ENCODE results near the gene ACSM2A. TPM values are rescaled to one million over a fixed set of nuclear protein-coding genes. Genes with fewer than 3 reads are reported as not detected.
"Not testable (repeated sequence)": the region's sequence is repeated elsewhere in the genome, so short reads cannot be mapped to it uniquely, and the experiment has no call there.

Gene ACSM2A
- not detected for total RNA-seq

DNA sequence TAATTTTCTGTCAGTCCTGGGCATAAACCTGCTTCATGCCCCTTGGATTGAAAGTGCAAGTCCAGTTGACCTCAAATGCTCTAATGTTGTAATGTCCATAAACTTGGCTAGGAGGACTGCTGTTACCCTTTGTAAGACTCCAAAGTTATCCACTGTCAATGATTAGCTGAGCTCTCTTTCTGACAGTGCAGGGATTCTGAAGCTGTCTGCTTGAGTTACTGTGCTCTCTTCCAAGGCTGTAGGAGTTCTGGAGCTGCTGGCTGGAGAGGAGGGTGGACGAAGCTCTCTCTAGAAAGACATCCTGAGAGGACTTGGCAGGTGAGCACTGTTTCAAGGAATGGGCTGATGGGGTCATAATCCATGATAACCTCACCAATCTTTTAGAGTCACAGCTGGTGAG, at the start of gene ACSM2A:
TSS of gene ACSM2A (plus strand) at position 158 of the 400 bp plus-strand sequence. CDS start 8,594 bp downstream, outside the sequence.
- H3K4me1 Mint-ChIP-seq (ENCODE audit: low read depth); DNase-seq; H3K36me3 Mint-ChIP-seq (ENCODE audit: low read depth); H3K27me3 Mint-ChIP-seq (ENCODE audit: low read depth); H3K9me3 Mint-ChIP-seq; CTCF ChIA-PET; H3K27ac Mint-ChIP-seq; H3K4me3 Mint-ChIP-seq; intact Hi-C loops (cut with micrococcal nuclease): not testable (repeated sequence)

DNA sequence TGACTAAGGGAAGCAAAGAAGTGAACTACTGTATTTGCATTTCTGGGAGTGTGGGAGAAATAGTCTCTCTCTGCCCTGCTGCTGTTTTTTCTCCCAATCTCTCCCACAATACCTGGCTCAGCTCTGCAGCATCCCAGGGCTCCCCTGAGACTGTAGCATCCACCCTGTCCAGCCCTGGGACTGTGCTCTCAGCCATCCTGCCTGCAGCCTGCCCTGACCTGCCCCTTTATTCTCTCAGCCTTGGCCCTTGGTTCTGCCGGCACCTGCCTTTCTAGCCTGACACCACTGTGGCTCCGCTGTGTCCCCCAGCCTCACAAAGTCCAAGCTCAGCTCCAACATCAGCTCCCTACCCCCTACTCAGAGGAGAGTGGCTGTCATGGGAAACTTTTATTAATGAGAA, 48.7 kb upstream of the ACSM2A start:
- H3K4me1 Mint-ChIP-seq (ENCODE audit: low read depth) = no peaks in the 10 kb centered on the region
- intact Hi-C loops (cut with micrococcal nuclease) = no loop called here
- DNase-seq = no peak
- H3K27me3 Mint-ChIP-seq (ENCODE audit: low read depth) = no peaks in the 10 kb centered on the region
- no peaks in the 10 kb centered on the region for H3K9me3 Mint-ChIP-seq
- H3K36me3 Mint-ChIP-seq (ENCODE audit: low read depth) = no peaks in the 10 kb centered on the region
- no peak overlapping the region for H3K27ac Mint-ChIP-seq
- no peak overlapping the region for H3K4me3 Mint-ChIP-seq
- CTCF ChIA-PET = no interaction called here

GRCh38 chr16:20404637-20405036, 46.7 kb upstream of the ACSM2A start, which contains the start of gene PDILT:
TSS of gene PDILT (minus strand) at chr16:20404737. CDS start at chr16:20399300, 5,437 bp downstream.
- H3K27me3 Mint-ChIP-seq (ENCODE audit: low read depth) = no peaks in the 10 kb centered on the region
- no peaks in the 10 kb centered on the region for H3K36me3 Mint-ChIP-seq (ENCODE audit: low read depth)
- CTCF ChIA-PET = no interaction called here
- no peak within 1 kb of the TSS for H3K27ac Mint-ChIP-seq
- intact Hi-C loops (cut with micrococcal nuclease) = no loop called here
- H3K4me1 Mint-ChIP-seq (ENCODE audit: low read depth) = no peaks in the 10 kb centered on the region
- no peak for DNase-seq
- H3K4me3 Mint-ChIP-seq = no peak within 1 kb of the TSS
- H3K9me3 Mint-ChIP-seq = no peaks in the 10 kb centered on the region

GRCh38 chr16:20409398-20410120, 41.8 kb upstream of the ACSM2A start, which contains the start of gene ACSM5:
TSS of gene ACSM5 (plus strand) at chr16:20409534. CDS start at chr16:20411485, 1,951 bp downstream.
- Mint-ChIP-seq H3K27ac (no peak within 1 kb of the TSS), H3K27me3 (ENCODE audit: low read depth) (peaks cover 4% of the 10 kb centered on the region), H3K36me3 (ENCODE audit: low read depth) (no peaks in the 10 kb centered on the region), H3K9me3 (no peaks in the 10 kb centered on the region), H3K4me3 (no peak within 1 kb of the TSS), H3K4me1 (ENCODE audit: low read depth) (no peaks in the 10 kb centered on the region)
- intact Hi-C loops (cut with micrococcal nuclease) = no loop called here
- CTCF ChIA-PET = no interaction called here
- DNase-seq = no peak

GRCh38 chr16:20410121-20410723, 41.1 kb upstream of the ACSM2A start:
- Mint-ChIP-seq H3K27me3 (ENCODE audit: low read depth) (peaks cover 8% of the 10 kb centered on the region), H3K36me3 (ENCODE audit: low read depth) (no peaks in the 10 kb centered on the region), H3K4me3 (no peak overlapping the region), H3K27ac (no peak overlapping the region), H3K4me1 (ENCODE audit: low read depth) (no peaks in the 10 kb centered on the region), H3K9me3 (no peaks in the 10 kb centered on the region)
- CTCF ChIA-PET = no interaction called here
- intact Hi-C loops (cut with micrococcal nuclease) = no loop called here
- DNase-seq = no peak

DNA sequence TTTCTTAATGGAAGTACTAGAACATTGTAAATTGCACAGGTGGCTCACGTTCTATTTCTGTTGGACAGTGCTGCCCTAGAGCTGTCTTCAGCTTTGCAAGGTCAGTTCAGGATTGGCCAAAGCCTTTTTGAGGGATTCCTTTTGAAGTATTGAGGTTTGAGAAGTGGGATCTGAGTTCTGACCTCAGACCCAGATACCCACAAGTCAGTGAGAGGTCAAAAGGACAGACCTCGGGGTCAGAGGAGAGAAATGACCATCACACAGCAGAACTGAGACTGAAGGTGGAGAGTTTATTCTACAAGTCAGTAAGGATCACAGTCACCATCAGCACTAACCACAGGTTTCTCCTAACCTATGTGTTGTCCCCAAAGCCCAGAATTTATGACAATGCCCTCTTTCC, 40.3 kb upstream of the ACSM2A start:
- CTCF ChIA-PET = no interaction called here
- intact Hi-C loops (cut with micrococcal nuclease) = no loop called here
- Mint-ChIP-seq H3K4me3 (no peak overlapping the region), H3K36me3 (ENCODE audit: low read depth) (no peaks in the 10 kb centered on the region), H3K9me3 (no peaks in the 10 kb centered on the region), H3K27me3 (ENCODE audit: low read depth) (peaks cover 12% of the 10 kb centered on the region), H3K4me1 (ENCODE audit: low read depth) (no peaks in the 10 kb centered on the region), H3K27ac (no peak overlapping the region)
- no peak for DNase-seq

DNA sequence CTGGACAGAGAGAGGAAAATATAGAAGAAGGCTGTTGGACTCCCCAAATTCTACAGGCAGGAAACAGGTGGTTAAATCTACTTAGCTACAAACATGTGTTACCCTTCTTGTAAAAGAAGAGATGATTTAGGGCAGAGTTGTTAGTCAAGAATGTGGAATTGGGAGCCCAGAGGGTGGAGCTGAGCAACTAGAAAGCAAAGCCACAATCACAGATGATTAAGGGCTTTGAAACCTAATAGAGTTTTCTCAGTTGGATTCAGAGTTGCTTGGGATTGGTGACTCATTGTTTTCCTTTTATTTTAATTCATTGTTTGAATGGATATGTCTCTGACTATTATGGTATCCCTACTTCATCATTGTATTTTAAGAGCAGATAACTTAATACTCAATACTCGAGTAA, 35.8 kb upstream of the ACSM2A start:
- H3K9me3 Mint-ChIP-seq = no peaks in the 10 kb centered on the region
- CTCF ChIA-PET = no interaction called here

DNA sequence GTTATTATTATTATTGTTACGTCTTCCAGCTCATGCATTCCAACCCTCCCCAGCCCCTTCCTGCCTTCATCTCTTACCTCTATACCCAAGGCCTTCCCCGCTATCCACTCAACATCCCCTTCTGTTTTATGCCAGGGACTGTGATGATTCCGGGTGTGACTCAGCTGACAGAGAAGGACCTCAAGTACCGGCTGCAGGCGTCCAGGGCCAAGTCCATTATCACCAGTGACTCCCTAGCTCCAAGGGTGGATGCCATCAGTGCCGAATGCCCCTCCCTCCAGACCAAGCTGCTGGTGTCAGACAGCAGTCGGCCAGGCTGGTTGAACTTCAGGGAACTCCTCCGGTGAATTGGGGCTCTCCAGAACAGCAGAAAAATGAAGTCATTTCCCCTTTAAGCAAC, 32.2 kb upstream of the ACSM2A start:
- H3K36me3 Mint-ChIP-seq (ENCODE audit: low read depth); intact Hi-C loops (cut with micrococcal nuclease): not testable (repeated sequence)

More for the DNA sequence above, 35.8 kb upstream of the ACSM2A start:
- H3K36me3 Mint-ChIP-seq (ENCODE audit: low read depth) = no peaks in the 10 kb centered on the region
- no peak overlapping the region for H3K27ac Mint-ChIP-seq
- no peaks in the 10 kb centered on the region for H3K4me1 Mint-ChIP-seq (ENCODE audit: low read depth)
- DNase-seq = no peak
- intact Hi-C loops (cut with micrococcal nuclease) = no loop called here
- no peak overlapping the region for H3K4me3 Mint-ChIP-seq
- peaks cover 12% of the 10 kb centered on the region for H3K27me3 Mint-ChIP-seq (ENCODE audit: low read depth)

GRCh38 chr16:20421748-20422147, 29.6 kb upstream of the ACSM2A start:
- H3K4me3 Mint-ChIP-seq; H3K36me3 Mint-ChIP-seq (ENCODE audit: low read depth); H3K9me3 Mint-ChIP-seq; CTCF ChIA-PET; DNase-seq; H3K4me1 Mint-ChIP-seq (ENCODE audit: low read depth); H3K27ac Mint-ChIP-seq; H3K27me3 Mint-ChIP-seq (ENCODE audit: low read depth); intact Hi-C loops (cut with micrococcal nuclease): not testable (repeated sequence)

More for the DNA sequence above, 32.2 kb upstream of the ACSM2A start:
- H3K9me3 Mint-ChIP-seq; H3K27ac Mint-ChIP-seq; H3K27me3 Mint-ChIP-seq (ENCODE audit: low read depth); H3K4me1 Mint-ChIP-seq (ENCODE audit: low read depth); H3K4me3 Mint-ChIP-seq; CTCF ChIA-PET; DNase-seq: not testable (repeated sequence)

DNA sequence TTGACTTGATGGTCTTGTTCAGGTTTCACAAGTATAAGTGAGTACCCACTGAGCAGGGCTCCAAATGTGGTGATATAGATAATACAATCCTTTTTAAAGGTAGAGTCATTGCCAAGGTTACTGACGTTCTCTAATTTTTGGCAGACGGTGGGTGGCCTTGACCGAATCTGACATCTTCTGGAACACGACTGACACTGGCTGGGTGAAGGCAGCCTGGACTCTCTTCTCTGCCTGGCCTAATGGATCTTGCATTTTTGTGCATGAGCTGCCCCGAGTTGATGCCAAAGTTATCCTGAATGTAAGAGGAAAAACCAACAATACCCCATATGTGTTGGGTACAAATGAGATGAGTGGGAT, 27.6 kb upstream of the ACSM2A start:
- CTCF ChIA-PET; H3K36me3 Mint-ChIP-seq (ENCODE audit: low read depth); intact Hi-C loops (cut with micrococcal nuclease); H3K27ac Mint-ChIP-seq; H3K4me3 Mint-ChIP-seq; H3K27me3 Mint-ChIP-seq (ENCODE audit: low read depth); H3K4me1 Mint-ChIP-seq (ENCODE audit: low read depth); DNase-seq; H3K9me3 Mint-ChIP-seq: not testable (repeated sequence)

GRCh38 chr16:20424129-20424866, 27.0 kb upstream of the ACSM2A start:
- CTCF ChIA-PET = no interaction called here
- no peaks in the 10 kb centered on the region for H3K4me1 Mint-ChIP-seq (ENCODE audit: low read depth)
- H3K4me3 Mint-ChIP-seq = no peak overlapping the region
- intact Hi-C loops (cut with micrococcal nuclease) = no loop called here
- H3K27ac Mint-ChIP-seq = no peak overlapping the region
- no peaks in the 10 kb centered on the region for H3K9me3 Mint-ChIP-seq
- H3K27me3 Mint-ChIP-seq (ENCODE audit: low read depth) = peaks cover 1% of the 10 kb centered on the region
- DNase-seq = no peak
- no peaks in the 10 kb centered on the region for H3K36me3 Mint-ChIP-seq (ENCODE audit: low read depth)

DNA sequence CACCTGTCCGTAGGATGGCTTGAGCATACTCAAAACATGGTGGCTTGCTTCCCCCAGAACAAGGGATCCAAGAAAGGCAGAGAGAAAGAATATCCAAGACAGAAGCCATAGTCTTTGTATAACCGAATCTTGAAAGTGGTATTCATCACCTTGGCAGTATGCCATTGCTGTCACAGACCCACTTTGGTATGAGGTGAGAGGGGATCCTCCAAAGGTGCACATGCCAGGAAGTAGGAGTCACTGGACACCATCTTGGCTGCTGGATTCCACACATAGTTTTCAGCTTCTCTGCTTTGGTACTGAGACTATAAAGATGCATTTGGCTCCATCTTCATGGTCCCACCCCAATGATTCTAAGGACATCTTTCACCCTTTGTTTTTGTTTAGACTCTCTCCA, 23.9 kb upstream of the ACSM2A start:
- intact Hi-C loops (cut with micrococcal nuclease); H3K27ac Mint-ChIP-seq; H3K4me3 Mint-ChIP-seq; H3K4me1 Mint-ChIP-seq (ENCODE audit: low read depth); H3K36me3 Mint-ChIP-seq (ENCODE audit: low read depth); DNase-seq; H3K27me3 Mint-ChIP-seq (ENCODE audit: low read depth); H3K9me3 Mint-ChIP-seq; CTCF ChIA-PET: not testable (repeated sequence)

DNA sequence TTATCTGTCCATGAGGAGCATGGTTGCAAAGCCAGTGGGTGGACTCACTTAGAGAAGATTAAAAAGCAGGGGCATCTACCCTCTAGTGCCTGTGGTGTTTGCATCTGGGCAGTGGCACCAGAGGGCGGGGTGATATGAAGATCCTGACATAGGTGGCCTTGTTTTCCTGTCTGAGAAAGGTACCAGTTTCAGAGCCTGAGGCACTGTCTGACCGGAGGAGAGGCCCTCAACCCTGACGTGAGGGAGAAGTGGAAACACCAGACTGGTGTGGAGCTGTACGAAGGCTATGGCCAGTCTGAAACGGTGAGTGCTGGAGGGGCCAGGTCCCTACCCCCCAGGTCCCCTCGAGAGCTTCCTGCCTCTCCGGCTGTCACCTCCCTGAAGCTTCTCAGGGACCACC, 21.8 kb upstream of the ACSM2A start:
- H3K4me3 Mint-ChIP-seq; H3K9me3 Mint-ChIP-seq; DNase-seq; H3K36me3 Mint-ChIP-seq (ENCODE audit: low read depth); H3K27ac Mint-ChIP-seq; intact Hi-C loops (cut with micrococcal nuclease); H3K27me3 Mint-ChIP-seq (ENCODE audit: low read depth); H3K4me1 Mint-ChIP-seq (ENCODE audit: low read depth): not testable (repeated sequence)
- CTCF ChIA-PET = interaction anchor here (0.7 kb wide), 1 partner anchor 95 kb away, joined by 3 read pairs; no protein-coding TSS in a partner anchor
